ENCODE results near the gene RHAG.

- no peak for TF ChIP-seq POLR2A (IDR thresholded peaks at IDR 0.05)
- no peak for TF ChIP-seq CTCF (IDR thresholded peaks at IDR 0.05)
- TF ChIP-seq EP300 (IDR thresholded peaks at IDR 0.05): no peak
Observed at GRCh38 chr6:49664817-49665216, 28.2 kb upstream of the RHAG start.
